H1 (cell line): ENCODE results near the gene TBC1D22A. TPM values are rescaled to one million over a fixed set of nuclear protein-coding genes. Genes with fewer than 3 reads are reported as not detected.
"Not testable (repeated sequence)": the region's sequence is repeated elsewhere in the genome, so short reads cannot be mapped to it uniquely, and the experiment has no call there.

ENCODE experiments used
- CTCF ChIA-PET: fragments of 300-600 bp; sonication (Branson Sonifier 250); formaldehyde crosslinking; loops from one replicate; lab custom pipeline; 2021; ENCODE audit not compliant: partially characterized antibody; lab: Charles Lee
- POLR2A ChIA-PET: fragments of 300-600 bp; sonication (Branson Sonifier 250); formaldehyde crosslinking; loops from one replicate; lab custom pipeline; 2021; ENCODE audit warnings: inconsistent platforms; ENCODE audit not compliant: partially characterized antibody; lab: Charles Lee
- DNase-seq, 2 experiments: peaks; one replicate each; pipeline versions ENCODE4 v3.0.0 to v3.0.0-alpha.2; 2010 to 2022; ENCODE audit warnings: low spot score in 2 of 2, low read depth in 1 of 2, mixed read lengths in 1 of 2
- FAIRE-seq: peaks from 2 replicates; lab custom pipeline; 2011; peaks lifted over from hg19 to GRCh38; lab: Jason Lieb, UNC
- H2AFZ ChIP-seq: 2 replicates; pipeline ENCODE4 v1.8.1; 2012; ENCODE audit warnings: low read length, inconsistent platforms
- H2AK5ac ChIP-seq: 2 replicates; pipeline ENCODE4 v1.6.1; 2013; ENCODE audit warnings: low read depth, low read length
- H2BK120ac ChIP-seq: replicated peaks from 2 replicates; pipeline ENCODE3; 2013; ENCODE audit warnings: low read depth, low read length, inconsistent platforms
- H2BK12ac ChIP-seq: 2 replicates; pipeline ENCODE4 v1.6.1; 2013; ENCODE audit warnings: low read depth, low read length
- H2BK15ac ChIP-seq: 2 replicates; pipeline ENCODE4 v1.6.1; 2013; ENCODE audit warnings: low read length
- H2BK20ac ChIP-seq: 2 replicates; pipeline ENCODE4 v1.6.1; 2013; ENCODE audit warnings: low read length
- H2BK5ac ChIP-seq: 2 replicates; pipeline ENCODE4 v1.6.1; 2013; ENCODE audit warnings: low read depth, low read length
- H3K14ac ChIP-seq: 2 replicates; pipeline ENCODE4 v1.6.1; 2013; ENCODE audit warnings: inconsistent platforms; ENCODE audit not compliant: insufficient read length
- H3K18ac ChIP-seq: 2 replicates; pipeline ENCODE4 v1.6.1; 2013; ENCODE audit warnings: low read length; ENCODE audit errors: extremely low read depth
- H3K23ac ChIP-seq: 2 replicates; pipeline ENCODE4 v1.6.1; 2013; ENCODE audit warnings: inconsistent platforms; ENCODE audit not compliant: insufficient read length
- H3K23me2 ChIP-seq: 2 replicates; pipeline ENCODE4 v1.6.1; 2013; ENCODE audit warnings: low read depth, low read length
- H3K27ac ChIP-seq: 2 replicates; pipeline ENCODE4 v1.6.1; 2011; ENCODE audit warnings: low read depth, low read length, inconsistent platforms
- H3K27me3 ChIP-seq, 4 experiments: replicated peaks in 1 of 4; 1 replicate in 1 of 4; 2 replicates in 3 of 4; pipeline versions ENCODE4 v1.6.1 to v1.8.1; 2011 to 2013; ENCODE audit warnings: low read length in 3 of 4, mild to moderate bottlenecking in 3 of 4, inconsistent platforms in 2 of 4, mixed read lengths in 2 of 4, moderate library complexity in 1 of 4; ENCODE audit not compliant: control insufficient read depth in 3 of 4, insufficient read depth in 3 of 4; ENCODE audit errors: extremely low read depth in 1 of 4
- H3K36me3 ChIP-seq, 4 experiments: 2 replicates each; pipeline versions ENCODE4 v1.6.1 to v1.8.1; 2011 to 2013; ENCODE audit warnings: mild to moderate bottlenecking in 4 of 4, low read length in 3 of 4, moderate library complexity in 2 of 4, control low read depth in 1 of 4, inconsistent platforms in 1 of 4; ENCODE audit not compliant: insufficient read depth in 4 of 4, control insufficient read depth in 2 of 4
- H3K4ac ChIP-seq: replicated peaks from 2 replicates; pipeline ENCODE3; 2013; ENCODE audit warnings: low read length, low read depth, mixed read lengths, inconsistent platforms; ENCODE audit not compliant: insufficient read length
- H3K4me1 ChIP-seq, 4 experiments: replicated peaks in 1 of 4; 1 replicate in 1 of 4; 2 replicates in 3 of 4; pipeline versions ENCODE4 v1.6.1 to v1.8.1; 2011 to 2013; ENCODE audit warnings: low read length in 3 of 4, inconsistent platforms in 2 of 4, mixed read lengths in 1 of 4; ENCODE audit not compliant: insufficient read depth in 4 of 4, control insufficient read depth in 3 of 4
- H3K4me2 ChIP-seq, 2 experiments: 2 replicates each; pipeline versions ENCODE4 v1.6.1 to v1.8.1; 2011 to 2013; ENCODE audit warnings: low read depth in 2 of 2, low read length in 2 of 2, control low read depth in 1 of 2, inconsistent platforms in 1 of 2, mild to moderate bottlenecking in 1 of 2; ENCODE audit not compliant: insufficient read depth in 1 of 2
- H3K4me3 ChIP-seq, 4 experiments: fragments of 200-600, 300-600 bp in 1 of 4; sonication (generic), shearing (Covaris generic), sonication (Bioruptor Twin) in 1 of 4; 2 replicates each; pipeline versions ENCODE4 v1.5.1 to v1.8.1; 2011 to 2016; ENCODE audit warnings: low read length in 4 of 4, low read depth in 3 of 4, control low read depth in 2 of 4, inconsistent platforms in 2 of 4, mild to moderate bottlenecking in 2 of 4, mixed read lengths in 1 of 4, moderate library complexity in 1 of 4; ENCODE audit not compliant: insufficient read depth in 2 of 4; ENCODE audit errors: extremely low read depth in 1 of 4
- H3K56ac ChIP-seq: replicated peaks from 2 replicates; pipeline ENCODE3; 2013; ENCODE audit warnings: low read depth, mild to moderate bottlenecking, mixed read lengths, low read length, inconsistent platforms; ENCODE audit not compliant: insufficient read length
- H3K79me1 ChIP-seq: 2 replicates; pipeline ENCODE4 v1.6.1; 2013; ENCODE audit warnings: low read depth, low read length, control low read depth
- H3K79me2 ChIP-seq, 2 experiments: 2 replicates each; pipeline versions ENCODE4 v1.6.1 to v1.8.1; 2012 to 2013; ENCODE audit warnings: low read length in 2 of 2, mild to moderate bottlenecking in 2 of 2, inconsistent platforms in 1 of 2; ENCODE audit not compliant: insufficient read depth in 2 of 2, control insufficient read depth in 1 of 2
- H3K9ac ChIP-seq, 4 experiments: replicated peaks in 1 of 4; 1 replicate in 1 of 4; 2 replicates in 3 of 4; pipeline versions ENCODE4 v1.6.1 to v1.8.1; 2011 to 2013; ENCODE audit warnings: low read depth in 3 of 4, low read length in 3 of 4, control low read depth in 2 of 4, mild to moderate bottlenecking in 2 of 4, moderate library complexity in 2 of 4, inconsistent platforms in 1 of 4; ENCODE audit errors: extremely low read depth in 1 of 4
- H3K9me3 ChIP-seq, 2 experiments: 2 replicates each; pipeline versions ENCODE4 v1.6.1 to v1.8.1; 2012 to 2013; ENCODE audit warnings: mild to moderate bottlenecking in 2 of 2, moderate library complexity in 2 of 2, control low read depth in 1 of 2, inconsistent platforms in 1 of 2, low read depth in 1 of 2, low read length in 1 of 2, mixed read lengths in 1 of 2; ENCODE audit not compliant: insufficient read depth in 2 of 2
- H4K20me1 ChIP-seq, 2 experiments: replicated peaks in 1 of 2; 2 replicates each; pipeline versions ENCODE3 to v1.8.1; 2011 to 2013; ENCODE audit warnings: inconsistent platforms in 2 of 2, low read length in 2 of 2, mild to moderate bottlenecking in 1 of 2; ENCODE audit not compliant: insufficient read depth in 2 of 2, control insufficient read depth in 1 of 2
- H4K5ac ChIP-seq: 2 replicates; pipeline ENCODE4 v1.6.1; 2013; ENCODE audit warnings: low read length, low read depth, mixed read lengths, inconsistent platforms; ENCODE audit not compliant: insufficient read length
- H4K8ac ChIP-seq: 2 replicates; pipeline ENCODE4 v1.8.0; 2013; ENCODE audit warnings: mild to moderate bottlenecking, moderate library complexity, low read length, inconsistent platforms; ENCODE audit not compliant: insufficient read depth; ENCODE audit errors: extremely low read depth
- H4K91ac ChIP-seq: replicated peaks from 2 replicates; pipeline ENCODE3; 2013; ENCODE audit warnings: low read length, mixed read lengths, inconsistent platforms; ENCODE audit not compliant: insufficient read length
- WGBS, 2 experiments: shearing (Covaris generic) in 1 of 2; methylation state at CpG; one replicate each; pipeline versions ENCODE4 v1.1.6 to v1.1.7; 2013 to 2015; ENCODE audit warnings: low lambda C conversion rate in 2 of 2, mixed read lengths in 2 of 2, inconsistent platforms in 1 of 2, low coverage in 1 of 2, missing lambda C conversion rate in 1 of 2; ENCODE audit not compliant: insufficient replicate concordance in 2 of 2, insufficient coverage in 1 of 2, insufficient read length in 1 of 2; ENCODE audit errors: extremely low coverage in 1 of 2, missing lambda C conversion rate in 1 of 2; 5-methylcytosine and 5-hydroxymethylcytosine counted together
- polyA plus RNA-seq, 7 experiments: library from polyadenylated mRNA; depleted of rRNA in 3 of 7; stranded (reverse) in 5 of 7; unstranded in 2 of 7; fragments of >200 nt in 5 of 7; fragments of 200-250 nt in 2 of 7; gene quantifications; 1 replicate in 5 of 7; 2 replicates in 1 of 7; 4 replicates in 1 of 7; pipeline versions ENCODE4 v1.2.1 to v1.2.3, GENCODE V29; 2011 to 2013; ENCODE audit warnings: missing spikeins in 2 of 7, mixed read lengths in 2 of 7
- total RNA-seq: library from RNA; stranded (reverse); fragmentation: NEBNext Ultra II Directional; extraction: Animal tissue kit (Norgen Biotek cat#: 25700); gene quantifications from 2 replicates; pipeline ENCODE4 v1.2.1, GENCODE V29; 2021

Gene TBC1D22A
- total and polyA plus RNA-seq, 2 of the 8 experiments (the other 6 are each of a cell fraction or from before 2014, with no cell fraction given), result 11.9 to 18.4 TPM

DNA sequence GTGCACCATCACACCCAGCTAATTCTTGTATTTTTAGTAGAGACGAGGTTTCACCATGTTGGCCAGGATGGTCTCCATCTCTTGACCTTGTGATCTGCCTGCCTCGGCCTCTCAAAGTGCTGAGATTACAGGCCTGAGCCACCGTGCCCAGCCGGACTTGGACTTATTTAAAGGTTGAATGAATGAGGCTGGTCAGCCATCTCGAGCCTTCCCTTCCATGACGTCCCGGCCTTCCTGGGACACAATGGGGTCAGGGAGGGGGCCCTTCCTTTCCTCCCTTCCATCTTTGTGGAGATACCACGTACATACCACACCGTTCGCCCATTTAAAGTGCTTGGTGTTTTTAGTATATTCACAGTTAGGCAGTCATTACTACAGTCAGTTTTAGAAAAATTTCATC, 19.8 kb downstream of the TBC1D22A start:
- H3K56ac ChIP-seq, H3K23ac ChIP-seq, H4K91ac ChIP-seq, H3K4ac ChIP-seq, H3K9me3 ChIP-seq, H3K18ac ChIP-seq, H2AFZ ChIP-seq, H2BK5ac ChIP-seq, H2BK120ac ChIP-seq, H2AK5ac ChIP-seq, H3K27ac ChIP-seq, H3K36me3 ChIP-seq, H4K8ac ChIP-seq, H3K14ac ChIP-seq, FAIRE-seq, H3K23me2 ChIP-seq, H3K9ac ChIP-seq, H3K4me2 ChIP-seq, DNase-seq, H4K5ac ChIP-seq, H3K27me3 ChIP-seq, H3K4me3 ChIP-seq, H3K4me1 ChIP-seq, H2BK15ac ChIP-seq, H2BK12ac ChIP-seq, H4K20me1 ChIP-seq, H2BK20ac ChIP-seq: not testable (repeated sequence)
- H3K79me2 ChIP-seq, result peaks cover 0 to 67% of the 10 kb centered on the region in 2 experiments; a peak in 2 of 4 replicates
- ChIA-PET CTCF (interaction anchor here (1.1 to 4.7 kb wide), 4 partner anchors 8 to 21 kb away, joined by 3 to 18 read pairs (median 10); no protein-coding TSS in a partner anchor), POLR2A (interaction anchor here (1.5 kb wide), 1 partner anchor 19 kb away, joined by 4 read pairs; the partner anchor contains the start of gene TBC1D22A)
- peaks cover 12% of the 10 kb centered on the region for H3K79me1 ChIP-seq
- 96% methylated on average over 10 of the region's 10 CpGs; no CpG with 5 or more reads in 1 of the 2 experiments for WGBS, 2 experiments
